Tibial nerve (tissue), 4 donors: ENCODE measurements around the gene APOBEC3B.

ENCODE experiments used
- EP300 ChIP-seq, 2 donors: sonication (generic); formaldehyde crosslinking; IDR thresholded peaks; one replicate each; pipeline ENCODE4 v1.6.1; 2017; ENCODE audit warnings: antibody characterized with exemption in 2 of 2, mild to moderate bottlenecking in 1 of 2
- TF ChIP-seq, protein P1 (sequence below), 5 experiments: fragments of 200-600 bp in 3 of 5; fragments of 450-650 bp in 2 of 5; sonication (generic) in 3 of 5; IDR thresholded peaks; one replicate each; pipeline ENCODE4 v1.5.1; 2016 to 2019; ENCODE audit warnings: antibody characterized with exemption in 5 of 5, mild to moderate bottlenecking in 3 of 5, moderate library complexity in 2 of 5

DNA sequence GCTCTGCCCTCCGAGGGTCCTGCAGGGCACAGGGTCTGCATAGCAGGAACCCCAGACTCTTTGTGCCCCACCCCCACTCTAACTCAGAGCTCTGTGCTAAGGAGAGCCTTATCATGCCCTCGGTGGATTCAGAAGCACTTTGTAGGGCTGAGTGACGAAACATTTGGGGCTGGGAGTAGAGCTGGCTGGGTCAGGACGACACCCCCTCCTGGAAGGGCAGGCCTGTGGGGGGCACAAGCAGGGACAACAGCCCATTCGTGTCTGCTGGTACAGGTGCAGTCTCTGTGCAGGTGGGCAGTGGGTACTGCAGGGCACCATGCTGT, 15.8 kb upstream of the APOBEC3B start:
- TF ChIP-seq, protein P1, sequence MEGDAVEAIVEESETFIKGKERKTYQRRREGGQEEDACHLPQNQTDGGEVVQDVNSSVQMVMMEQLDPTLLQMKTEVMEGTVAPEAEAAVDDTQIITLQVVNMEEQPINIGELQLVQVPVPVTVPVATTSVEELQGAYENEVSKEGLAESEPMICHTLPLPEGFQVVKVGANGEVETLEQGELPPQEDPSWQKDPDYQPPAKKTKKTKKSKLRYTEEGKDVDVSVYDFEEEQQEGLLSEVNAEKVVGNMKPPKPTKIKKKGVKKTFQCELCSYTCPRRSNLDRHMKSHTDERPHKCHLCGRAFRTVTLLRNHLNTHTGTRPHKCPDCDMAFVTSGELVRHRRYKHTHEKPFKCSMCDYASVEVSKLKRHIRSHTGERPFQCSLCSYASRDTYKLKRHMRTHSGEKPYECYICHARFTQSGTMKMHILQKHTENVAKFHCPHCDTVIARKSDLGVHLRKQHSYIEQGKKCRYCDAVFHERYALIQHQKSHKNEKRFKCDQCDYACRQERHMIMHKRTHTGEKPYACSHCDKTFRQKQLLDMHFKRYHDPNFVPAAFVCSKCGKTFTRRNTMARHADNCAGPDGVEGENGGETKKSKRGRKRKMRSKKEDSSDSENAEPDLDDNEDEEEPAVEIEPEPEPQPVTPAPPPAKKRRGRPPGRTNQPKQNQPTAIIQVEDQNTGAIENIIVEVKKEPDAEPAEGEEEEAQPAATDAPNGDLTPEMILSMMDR (IDR thresholded peaks at IDR 0.05) = no peak
- no peak for TF ChIP-seq EP300 (IDR thresholded peaks at IDR 0.05)
